Panc1 (cell line): ENCODE data around the gene C1D. TPM values are rescaled to one million over a fixed set of nuclear protein-coding genes. Genes with fewer than 3 reads are reported as not detected.

Experiments used
- ATAC-seq: fragments of 200-7000 bp; cut with Tn5 transposase; 2 replicates; pipeline ENCODE4 v1.9.1; 2020; ENCODE audit warnings: mild to moderate bottlenecking, moderate library complexity
- BruUV-seq: library from RNA; stranded (reverse); fragments of 400-500 nt; replicated peaks from 2 replicates; lab custom pipeline; 2021; lab: Mats Ljungman, UMichigan
- CTCF ChIA-PET: fragments of 300-600 bp; sonication (Branson Sonifier 250); formaldehyde crosslinking; loops from one replicate; lab custom pipeline; 2022; ENCODE audit warnings: antibody characterized with exemption; lab: Charles Lee
- POLR2A ChIA-PET: fragments of 300-600 bp; sonication (Branson Sonifier 250); formaldehyde crosslinking; loops from one replicate; lab custom pipeline; 2022; ENCODE audit warnings: antibody characterized with exemption; lab: Charles Lee
- DNase-seq: peaks from one replicate; pipeline ENCODE4 v3.0.0-alpha.2; 2010; ENCODE audit warnings: low read depth, low spot score
- H3K27ac ChIP-seq: 2 replicates; pipeline ENCODE4 v1.5.1; 2011; ENCODE audit warnings: mild to moderate bottlenecking, low read length, inconsistent platforms
- H3K27me3 ChIP-seq: fragments of 200-500 bp; sonication (Bioruptor generic); 2 replicates; pipeline ENCODE4 v1.6.0; 2014; ENCODE audit warnings: low read length, inconsistent platforms; ENCODE audit not compliant: control insufficient read depth, insufficient read depth
- H3K36me3 ChIP-seq: fragments of 200-500 bp; sonication (Bioruptor generic); 2 replicates; pipeline ENCODE4 v1.5.1; 2014; ENCODE audit warnings: inconsistent platforms, mild to moderate bottlenecking, low read length, moderate library complexity; ENCODE audit not compliant: control insufficient read depth, insufficient read depth
- H3K4me1 ChIP-seq: 2 replicates; pipeline ENCODE4 v1.5.1; 2011; ENCODE audit warnings: inconsistent platforms, mild to moderate bottlenecking, low read length, moderate library complexity; ENCODE audit not compliant: control insufficient read depth, insufficient read depth
- H3K4me3 ChIP-seq, 2 experiments: 2 replicates each; pipeline ENCODE4 v1.5.1; 2011 to 2012; ENCODE audit warnings: low read depth in 2 of 2, low read length in 2 of 2, mild to moderate bottlenecking in 2 of 2, inconsistent platforms in 1 of 2, moderate library complexity in 1 of 2
- H3K9me3 ChIP-seq: fragments of 200-500 bp; sonication (Bioruptor generic); 2 replicates; pipeline ENCODE4 v1.5.1; 2014; ENCODE audit warnings: low read depth, mild to moderate bottlenecking, inconsistent platforms, low read length, moderate library complexity; ENCODE audit not compliant: control insufficient read depth, insufficient read depth
- CTCF ChIP-seq: fragments of 450-650 bp; IDR thresholded peaks from 2 replicates; pipeline ENCODE4 v1.5.1; 2017; ENCODE audit warnings: mild to moderate bottlenecking
- POLR2AphosphoS5 ChIP-seq: IDR thresholded peaks from 2 replicates; pipeline ENCODE4 v1.6.1; 2012; ENCODE audit warnings: mild to moderate bottlenecking, low read depth, low read length, moderate library complexity
- SIN3A ChIP-seq: IDR thresholded peaks from 2 replicates; pipeline ENCODE4 v1.6.1; 2012; ENCODE audit warnings: low read depth, mild to moderate bottlenecking, low read length, moderate library complexity, borderline replicate concordance; ENCODE audit not compliant: insufficient read depth
- TCF7L2 ChIP-seq: IDR thresholded peaks from 2 replicates; pipeline ENCODE4 v1.6.1; 2011; ENCODE audit warnings: mild to moderate bottlenecking, low read depth, low read length, inconsistent platforms
- in situ Hi-C: cut with HindIII; loops from 2 replicates; pipeline ENCODE4 v1.10.0; 2016; ENCODE audit warnings: low sequenced_read_pairs, low pct_unique_long_range_greater_than_20kb
- intact Hi-C: fragments of 100-400 bp; cut with micrococcal nuclease; formaldehyde crosslinking; loops from one replicate; pipeline ENCODE4 v1.10.0; 2022; ENCODE audit not compliant: unreplicated experiment
- total RNA-seq: library from RNA; stranded (reverse); gene quantifications from one replicate; pipeline ENCODE4 v1.2.1, GENCODE V29; 2021; ENCODE audit not compliant: unreplicated experiment
- TF ChIP-seq, protein P1 (sequence below), 2 experiments: IDR thresholded peaks; 2 replicates each; pipeline ENCODE4 v1.6.1; 2011 to 2012; ENCODE audit warnings: low read depth in 2 of 2, control low read depth in 1 of 2, low read length in 1 of 2, mild to moderate bottlenecking in 1 of 2, moderate library complexity in 1 of 2; ENCODE audit not compliant: insufficient read depth in 1 of 2

Gene C1D
- total RNA-seq, 1 experiment from 2014 or later: 16.8 TPM

DNA sequence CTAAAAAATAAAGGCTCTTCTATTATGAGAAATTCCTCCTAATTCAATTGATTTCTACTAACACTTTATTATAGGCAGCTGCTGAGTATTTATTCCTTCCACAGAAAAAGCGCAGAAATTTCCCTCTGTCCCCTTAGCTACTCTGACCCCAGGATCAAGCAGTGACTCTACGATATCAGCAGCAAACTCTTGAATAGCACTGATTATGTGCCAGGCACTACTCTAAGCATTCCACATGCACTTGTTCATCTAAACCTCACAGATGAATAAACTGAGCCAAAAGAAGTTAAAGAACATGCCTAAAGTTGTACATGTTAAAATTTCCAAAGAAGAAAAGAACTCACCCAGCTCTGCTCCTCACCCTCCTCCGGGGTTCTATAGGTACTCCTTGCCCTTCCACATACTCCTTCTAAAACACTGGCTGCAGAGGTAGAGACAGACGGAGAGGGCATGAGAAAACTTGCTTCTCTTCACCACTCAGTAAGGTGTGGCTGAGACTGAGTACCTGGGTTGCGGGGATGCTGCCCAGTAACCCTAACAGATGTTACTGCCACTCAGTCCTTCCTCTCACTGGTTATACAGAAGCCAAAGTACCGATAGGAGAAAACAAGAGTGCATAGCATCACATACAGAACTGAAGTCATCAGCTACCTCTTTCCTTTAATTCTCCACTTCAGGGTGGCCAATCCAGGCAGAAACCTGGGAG, 9.9 kb downstream of the C1D start:
- DNase-seq: no peak
- Histone ChIP-seq H3K4me1 (no peaks in the 10 kb centered on the region), H3K27me3 (no peaks in the 10 kb centered on the region), H3K9me3 (no peaks in the 10 kb centered on the region), H3K27ac (no peak overlapping the region), H3K36me3 (no peaks in the 10 kb centered on the region), H3K4me3 (no peak overlapping the region)
- POLR2A ChIA-PET: no interaction called here
- TF ChIP-seq SIN3A: no peak
- TF ChIP-seq TCF7L2: no peak
- no peak for TF ChIP-seq CTCF
- TF ChIP-seq, protein P1, sequence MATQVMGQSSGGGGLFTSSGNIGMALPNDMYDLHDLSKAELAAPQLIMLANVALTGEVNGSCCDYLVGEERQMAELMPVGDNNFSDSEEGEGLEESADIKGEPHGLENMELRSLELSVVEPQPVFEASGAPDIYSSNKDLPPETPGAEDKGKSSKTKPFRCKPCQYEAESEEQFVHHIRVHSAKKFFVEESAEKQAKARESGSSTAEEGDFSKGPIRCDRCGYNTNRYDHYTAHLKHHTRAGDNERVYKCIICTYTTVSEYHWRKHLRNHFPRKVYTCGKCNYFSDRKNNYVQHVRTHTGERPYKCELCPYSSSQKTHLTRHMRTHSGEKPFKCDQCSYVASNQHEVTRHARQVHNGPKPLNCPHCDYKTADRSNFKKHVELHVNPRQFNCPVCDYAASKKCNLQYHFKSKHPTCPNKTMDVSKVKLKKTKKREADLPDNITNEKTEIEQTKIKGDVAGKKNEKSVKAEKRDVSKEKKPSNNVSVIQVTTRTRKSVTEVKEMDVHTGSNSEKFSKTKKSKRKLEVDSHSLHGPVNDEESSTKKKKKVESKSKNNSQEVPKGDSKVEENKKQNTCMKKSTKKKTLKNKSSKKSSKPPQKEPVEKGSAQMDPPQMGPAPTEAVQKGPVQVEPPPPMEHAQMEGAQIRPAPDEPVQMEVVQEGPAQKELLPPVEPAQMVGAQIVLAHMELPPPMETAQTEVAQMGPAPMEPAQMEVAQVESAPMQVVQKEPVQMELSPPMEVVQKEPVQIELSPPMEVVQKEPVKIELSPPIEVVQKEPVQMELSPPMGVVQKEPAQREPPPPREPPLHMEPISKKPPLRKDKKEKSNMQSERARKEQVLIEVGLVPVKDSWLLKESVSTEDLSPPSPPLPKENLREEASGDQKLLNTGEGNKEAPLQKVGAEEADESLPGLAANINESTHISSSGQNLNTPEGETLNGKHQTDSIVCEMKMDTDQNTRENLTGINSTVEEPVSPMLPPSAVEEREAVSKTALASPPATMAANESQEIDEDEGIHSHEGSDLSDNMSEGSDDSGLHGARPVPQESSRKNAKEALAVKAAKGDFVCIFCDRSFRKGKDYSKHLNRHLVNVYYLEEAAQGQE (IDR thresholded peaks at IDR 0.05; ENCODE audit: insufficient read depth in 1 of 2, low read depth in 2 of 2, low read length in 1 of 2): no peak
- TF ChIP-seq POLR2AphosphoS5: no peak
- in situ Hi-C loops: no loop called here
- intact Hi-C loops: no loop called here
- no peak for ATAC-seq
- no TSS peak for BruUV-seq
- CTCF ChIA-PET: no interaction called here

DNA sequence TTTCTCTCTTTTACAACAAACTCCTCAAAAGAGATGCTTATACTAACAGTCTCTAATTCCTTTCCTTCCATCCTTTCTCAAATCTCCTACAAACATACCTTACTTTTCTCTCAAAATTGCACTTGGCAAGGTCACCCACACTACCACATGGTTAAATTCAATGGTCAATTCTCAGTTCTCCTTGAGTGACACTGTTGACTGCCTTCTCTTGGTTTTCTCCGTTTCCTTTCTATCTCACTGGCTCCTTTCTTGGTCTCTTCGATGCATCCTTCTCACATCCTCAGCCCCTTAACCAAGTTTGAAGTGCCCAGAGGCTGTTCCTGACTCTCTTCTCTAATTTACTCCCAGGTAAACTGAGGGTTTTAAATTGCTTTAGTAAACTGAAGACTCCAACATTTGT, 12.5 kb downstream of the C1D start:
- ATAC-seq: no peak
- no peaks in the 10 kb centered on the region for H3K9me3 ChIP-seq
- no peak for DNase-seq
- intact Hi-C loops: no loop called here
- in situ Hi-C loops: no loop called here
- TF ChIP-seq, protein P1 (IDR thresholded peaks at IDR 0.05; ENCODE audit: insufficient read depth in 1 of 2, low read depth in 2 of 2, low read length in 1 of 2): no peak
- TF ChIP-seq SIN3A: no peak
- no peak for TF ChIP-seq TCF7L2
- TF ChIP-seq POLR2AphosphoS5: no peak
- TF ChIP-seq CTCF: no peak
- CTCF ChIA-PET: no interaction called here
- POLR2A ChIA-PET: no interaction called here
- no peak overlapping the region for H3K4me3 ChIP-seq
- H3K36me3 ChIP-seq: no peaks in the 10 kb centered on the region
- no peak overlapping the region for H3K27ac ChIP-seq
- no peaks in the 10 kb centered on the region for H3K27me3 ChIP-seq
- BruUV-seq: no TSS peak
- H3K4me1 ChIP-seq: no peaks in the 10 kb centered on the region
